HG03060 (cell line): Measurements from ENCODE around the gene TAS1R3.

ENCODE experiments used
- ATAC-seq: cut with Tn5 transposase; IDR thresholded peaks from one replicate; pipeline ENCODE4 v1.9.1; 2021; ENCODE audit warnings: low read depth, moderate number of reproducible peaks; ENCODE audit not compliant: unreplicated experiment

TAS1R3 gene

DNA sequence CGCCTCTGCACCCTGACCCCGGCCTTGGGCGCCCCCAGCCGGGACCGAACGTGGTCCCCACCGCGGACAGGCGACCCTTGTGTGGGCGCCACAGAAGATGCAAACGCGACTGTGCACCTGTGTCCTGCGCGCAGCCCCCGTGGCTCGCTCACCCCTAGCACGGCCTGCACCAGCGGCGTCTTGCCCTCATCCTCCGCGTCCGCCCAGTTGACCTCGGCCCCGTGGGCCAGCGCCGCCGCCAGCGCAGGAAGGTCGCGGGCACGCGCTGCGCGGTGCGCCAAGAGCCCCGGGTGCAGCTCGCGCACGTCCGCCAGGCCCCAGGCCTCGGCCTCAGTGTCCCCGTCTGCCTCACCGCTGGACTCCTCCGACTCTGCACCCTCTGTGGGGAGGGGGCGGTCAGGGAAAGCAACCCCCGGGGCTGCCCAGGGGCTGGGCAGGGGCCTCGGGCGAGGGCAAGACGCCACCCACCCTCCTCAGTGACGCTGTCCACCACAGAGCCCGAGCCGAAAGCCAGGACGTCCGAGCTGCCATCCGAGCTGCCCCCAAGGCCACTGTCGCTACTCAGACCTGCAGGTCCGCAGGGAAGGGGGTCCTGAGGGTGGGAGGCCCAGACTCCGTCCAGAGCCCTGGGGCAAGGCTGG is 36.7 kb upstream of the TAS1R3 start:
- ATAC-seq, result no peak

DNA sequence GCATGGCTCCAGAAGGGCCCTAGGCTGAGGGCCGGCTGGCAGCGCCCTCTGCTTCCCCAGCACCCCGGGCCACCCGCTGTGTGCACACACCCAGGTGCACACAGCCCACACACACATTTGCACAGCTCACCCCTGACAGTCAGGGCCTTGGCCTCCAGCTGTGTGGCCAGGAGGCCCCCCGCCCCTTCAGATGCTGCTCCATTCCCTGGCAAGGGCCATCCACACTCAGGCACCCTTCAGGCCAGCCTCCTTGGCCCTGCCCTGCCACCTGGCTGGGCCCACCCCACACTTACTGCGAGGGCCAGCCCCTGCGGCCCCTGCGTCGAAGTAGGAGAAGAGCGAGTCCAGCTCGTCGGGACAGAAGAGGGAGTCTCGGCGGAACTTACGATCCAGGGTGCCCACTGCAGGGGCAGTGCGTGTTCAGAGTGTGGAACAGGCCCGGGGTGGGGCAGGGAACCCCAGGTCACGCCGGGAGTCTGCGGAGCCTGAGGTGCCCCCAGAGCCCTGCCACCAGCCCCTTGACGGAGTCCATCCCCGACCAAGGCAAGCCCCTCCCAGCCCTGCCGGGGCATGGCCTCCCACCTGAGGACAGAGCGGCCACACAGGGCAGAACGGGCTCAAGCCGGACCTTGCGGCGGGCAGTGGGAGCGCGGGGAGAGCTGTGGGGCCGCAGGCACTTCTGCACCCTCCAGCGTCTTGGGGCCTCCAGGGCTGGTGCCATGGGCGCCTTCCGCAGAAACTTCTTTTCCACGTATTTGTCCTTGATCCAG is 35.7 kb upstream of the TAS1R3 start:
- no peak for ATAC-seq

DNA sequence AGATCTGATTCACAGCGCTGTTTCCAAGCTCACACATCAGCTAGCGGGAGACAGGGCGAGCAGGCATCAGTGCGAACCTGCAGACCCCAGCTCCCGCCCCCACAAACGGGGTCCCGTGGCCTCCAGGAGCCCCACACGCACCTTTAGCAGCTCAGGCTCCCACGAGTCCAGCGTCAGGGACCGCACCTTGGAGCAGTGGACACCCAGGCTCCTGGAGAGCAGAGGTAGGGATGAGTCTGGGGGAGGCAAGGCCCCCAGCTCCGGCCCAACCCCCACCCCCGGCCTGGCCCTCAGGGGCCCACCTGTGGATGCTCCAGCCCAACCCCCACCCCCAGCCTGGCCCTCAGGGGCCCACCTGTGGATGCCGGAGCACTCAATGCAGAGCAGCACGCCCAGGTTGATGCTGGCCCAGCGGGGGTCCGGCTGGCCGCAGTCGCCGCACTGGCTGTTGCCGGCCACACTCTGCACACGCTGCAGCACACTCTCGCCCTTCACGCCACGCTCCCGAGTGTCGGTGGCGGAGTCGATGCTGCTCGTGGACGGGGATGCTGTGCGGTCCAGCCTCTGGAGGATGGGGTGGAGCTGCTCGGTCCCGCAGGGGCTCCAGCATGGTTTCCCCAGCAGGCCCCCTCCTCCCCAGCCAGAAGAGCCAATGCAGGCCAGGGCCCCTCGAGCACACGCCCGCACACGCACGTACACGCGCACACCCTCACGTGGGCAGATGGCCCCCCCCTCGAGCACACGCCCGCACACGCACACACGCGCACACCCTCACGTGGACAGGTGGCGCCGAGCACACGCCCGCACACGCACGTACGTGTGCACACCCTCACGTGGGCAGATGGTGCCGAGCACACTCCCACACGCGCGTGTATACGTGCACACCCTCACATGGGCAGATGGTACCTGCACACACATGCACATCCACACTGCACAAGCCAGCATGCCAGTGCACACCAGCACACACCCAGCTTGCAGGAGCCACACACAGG is 34.7 kb upstream of the TAS1R3 start:
- ATAC-seq, result no peak

- no peak for ATAC-seq
These were observed 33.2 kb upstream of the TAS1R3 start for GRCh38 chr1:1297802-1298424.

DNA sequence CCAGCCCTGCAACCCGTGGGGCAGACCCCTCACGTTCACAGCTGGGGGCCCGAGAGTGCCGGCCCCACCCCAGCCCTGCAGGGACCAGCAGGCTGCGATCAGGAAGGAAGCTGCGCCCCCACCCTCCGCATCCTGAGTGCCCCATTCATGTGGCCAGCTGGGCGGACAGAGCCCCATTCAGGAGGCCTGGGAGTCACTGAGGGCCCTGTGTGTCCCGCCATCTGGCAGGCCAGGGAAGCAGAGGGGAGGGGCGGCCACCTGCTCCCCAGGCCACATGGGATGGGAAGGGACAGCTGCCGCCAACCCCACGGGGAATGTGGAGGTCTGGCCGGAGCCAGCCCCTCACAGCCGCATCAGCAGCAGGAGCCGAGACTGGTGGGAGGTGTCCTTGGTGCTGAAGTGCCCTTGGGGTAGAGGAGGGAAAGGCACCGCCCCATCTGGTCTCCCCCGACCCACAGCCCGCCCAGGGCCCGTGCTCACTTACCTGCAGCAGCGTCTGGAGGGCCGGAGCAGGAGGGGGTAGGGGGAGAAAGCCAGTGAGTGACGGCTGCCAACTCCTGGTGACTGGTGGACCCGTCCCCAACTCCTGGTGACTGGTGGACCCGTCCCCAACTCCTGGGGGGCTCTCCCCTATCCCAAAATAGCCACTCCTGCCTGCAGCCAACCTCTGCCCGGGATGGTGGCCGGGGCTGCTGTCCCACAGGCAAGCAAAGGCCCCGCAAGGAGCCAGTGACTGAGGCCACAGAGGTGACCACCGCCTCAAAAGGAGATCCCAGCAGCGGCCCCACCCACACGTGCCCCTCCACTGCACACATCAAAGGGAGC is 32.0 kb upstream of the TAS1R3 start:
- ATAC-seq, result no peak

GRCh38 chr1:1299686-1300351 is 31.3 kb upstream of the TAS1R3 start:
- ATAC-seq, result no peak

- ATAC-seq, result no peak
These were observed 30.7 kb upstream of the TAS1R3 start for GRCh38 chr1:1300352-1300739.

- ATAC-seq, result no peak
These were observed 29.1 kb upstream of the TAS1R3 start for GRCh38 chr1:1302006-1302430.

DNA sequence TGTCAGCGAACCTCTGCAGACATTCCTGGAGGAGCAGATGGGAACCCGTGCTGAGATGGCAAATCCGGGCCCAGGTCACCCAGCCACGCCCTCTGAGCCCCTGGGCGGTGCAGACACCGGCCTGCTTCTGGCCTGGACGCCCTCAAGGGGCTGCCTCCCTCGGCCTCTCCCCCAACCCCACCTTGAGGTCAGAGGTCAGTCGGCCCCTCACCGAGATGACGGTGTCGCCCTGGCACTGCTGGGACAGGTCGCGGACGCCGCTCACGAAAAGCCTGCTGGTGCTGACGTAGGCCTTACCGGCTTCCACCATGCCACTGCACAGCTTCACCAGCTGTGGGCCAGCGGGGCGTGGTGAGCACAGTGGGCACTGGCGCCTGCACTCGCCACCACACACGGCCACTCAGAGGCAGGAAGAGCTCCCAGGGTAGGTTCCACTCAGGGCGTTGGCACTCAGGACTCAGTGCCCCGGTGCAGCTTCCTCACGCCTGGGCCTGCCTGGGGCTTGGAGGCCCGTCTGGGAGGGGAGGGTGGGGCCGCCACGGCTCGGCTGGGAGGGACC is 28.1 kb upstream of the TAS1R3 start:
- ATAC-seq, result no peak

GRCh38 chr1:1303736-1304135 is 27.3 kb upstream of the TAS1R3 start:
- ATAC-seq, result no peak

DNA sequence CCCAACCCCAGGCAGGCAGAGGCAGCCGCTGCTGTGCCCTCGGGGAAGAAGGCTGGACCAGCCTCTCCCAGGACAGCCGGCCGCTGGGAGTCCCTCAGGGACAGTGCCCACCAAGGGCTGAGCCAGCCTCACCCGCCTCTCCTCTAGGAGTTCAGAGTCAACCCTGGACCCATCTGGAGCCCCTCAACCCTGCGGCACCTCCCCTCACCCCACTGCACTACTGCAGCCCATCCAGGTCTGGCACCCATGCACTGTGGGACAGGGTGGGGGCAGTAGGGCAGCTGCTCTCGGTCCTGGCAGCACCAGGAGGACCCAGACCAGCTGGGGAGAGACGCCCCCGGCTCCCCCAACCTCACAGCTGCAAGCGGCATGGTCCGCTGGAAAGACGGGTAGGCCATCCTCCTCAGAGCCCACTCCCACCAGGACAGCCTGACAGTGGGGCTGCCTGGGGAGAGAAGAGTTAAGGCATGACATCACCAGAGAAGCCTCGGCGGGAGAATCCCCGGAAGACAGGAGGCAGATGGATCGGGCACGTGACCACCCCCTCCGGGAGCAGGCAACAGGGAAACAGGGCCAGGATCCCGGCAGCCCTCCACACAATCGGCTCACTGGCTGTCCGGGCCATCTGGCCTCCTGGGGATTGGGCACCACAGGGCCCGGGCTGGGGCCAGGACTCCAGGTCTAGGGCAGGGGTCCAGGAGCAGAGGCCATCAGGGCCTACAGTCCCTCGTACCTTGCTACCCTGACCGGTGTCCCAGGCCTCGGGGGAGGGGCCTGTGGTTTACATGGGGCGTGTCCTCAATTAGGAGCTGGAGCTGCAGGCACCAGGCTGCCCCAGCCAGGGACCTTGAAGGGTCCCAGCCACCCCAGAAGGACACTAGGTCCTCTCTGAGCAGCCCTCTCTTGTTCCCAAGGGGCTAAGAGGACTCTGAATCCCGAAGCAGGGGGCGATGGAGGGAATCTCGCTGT is 26.5 kb upstream of the TAS1R3 start:
- ATAC-seq, result no peak

GRCh38 chr1:1305300-1306069 is 25.6 kb upstream of the TAS1R3 start:
- no peak for ATAC-seq

GRCh38 chr1:1306070-1306660 is 24.9 kb upstream of the TAS1R3 start:
- ATAC-seq, result no peak

GRCh38 chr1:1306661-1307260 is 24.3 kb upstream of the TAS1R3 start:
- no peak for ATAC-seq

DNA sequence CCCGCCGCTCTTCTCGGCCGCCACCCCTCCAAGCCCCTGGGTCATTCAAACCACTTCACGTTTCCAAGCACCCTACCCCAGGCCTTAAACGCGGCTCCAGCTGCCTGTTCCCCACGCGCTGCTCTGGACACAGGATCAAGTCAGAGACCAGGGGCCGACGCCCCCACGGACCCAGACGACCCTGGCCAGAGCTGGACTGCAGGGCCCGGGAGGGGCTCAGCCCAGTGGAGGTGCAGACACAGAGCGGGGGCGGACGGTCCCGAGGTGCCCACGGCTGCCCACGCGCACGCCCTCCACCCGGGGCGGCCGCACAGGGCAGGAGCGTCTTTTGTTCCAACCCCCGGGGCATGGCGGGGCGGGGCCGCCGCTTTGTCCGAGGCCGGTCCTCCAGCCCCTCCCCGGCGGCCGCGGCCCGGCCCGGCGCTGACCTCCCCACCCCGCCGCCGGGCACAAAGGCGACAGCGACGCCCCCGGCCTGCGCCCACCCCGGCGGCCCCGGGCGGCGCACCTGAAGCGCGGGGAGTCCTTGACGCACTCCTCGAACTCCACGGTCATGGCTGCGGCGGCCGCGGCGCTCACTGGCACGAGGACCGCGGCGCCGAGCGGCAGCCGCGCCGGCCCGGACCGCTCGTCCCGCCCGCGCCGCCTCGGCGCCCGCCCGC is 23.7 kb upstream of the TAS1R3 start:
- no peak for ATAC-seq
